Right ventricle myocardium inferior (tissue), 1 donor: ENCODE results near the gene TRAPPC14. TPM values are rescaled to one million over a fixed set of nuclear protein-coding genes. Genes with fewer than 3 reads are reported as not detected.
"Not testable (repeated sequence)": the region's sequence is repeated elsewhere in the genome, so short reads cannot be mapped to it uniquely, and the experiment has no call there.

Source experiments
- ATAC-seq: fragments of 200-7000 bp; cut with Tn5 transposase; one replicate; pipeline ENCODE4 v1.9.1; 2020; ENCODE audit warnings: mild to moderate bottlenecking, moderate library complexity
- DNase-seq: peaks from one replicate; pipeline ENCODE4 v3.0.0; 2021; ENCODE audit errors: missing footprints
- intact Hi-C: fragments of 100-400 bp; cut with DNase I; formaldehyde crosslinking; loops from one replicate; pipeline ENCODE4 v1.11.0; 2022
- total RNA-seq: library from RNA; stranded (reverse); fragmentation: NEBNext Ultra II Directional; extraction: Animal tissue kit (Norgen Biotek cat#: 25700); gene quantifications from one replicate; pipeline ENCODE4 v1.2.1, GENCODE V29; 2021
- donor health status: DM: no; HTN: yes; CAD: no; lungs with severe emphysema.

Gene TRAPPC14
- total RNA-seq, 1 donor from 2014 or later, result 7.1 TPM

DNA sequence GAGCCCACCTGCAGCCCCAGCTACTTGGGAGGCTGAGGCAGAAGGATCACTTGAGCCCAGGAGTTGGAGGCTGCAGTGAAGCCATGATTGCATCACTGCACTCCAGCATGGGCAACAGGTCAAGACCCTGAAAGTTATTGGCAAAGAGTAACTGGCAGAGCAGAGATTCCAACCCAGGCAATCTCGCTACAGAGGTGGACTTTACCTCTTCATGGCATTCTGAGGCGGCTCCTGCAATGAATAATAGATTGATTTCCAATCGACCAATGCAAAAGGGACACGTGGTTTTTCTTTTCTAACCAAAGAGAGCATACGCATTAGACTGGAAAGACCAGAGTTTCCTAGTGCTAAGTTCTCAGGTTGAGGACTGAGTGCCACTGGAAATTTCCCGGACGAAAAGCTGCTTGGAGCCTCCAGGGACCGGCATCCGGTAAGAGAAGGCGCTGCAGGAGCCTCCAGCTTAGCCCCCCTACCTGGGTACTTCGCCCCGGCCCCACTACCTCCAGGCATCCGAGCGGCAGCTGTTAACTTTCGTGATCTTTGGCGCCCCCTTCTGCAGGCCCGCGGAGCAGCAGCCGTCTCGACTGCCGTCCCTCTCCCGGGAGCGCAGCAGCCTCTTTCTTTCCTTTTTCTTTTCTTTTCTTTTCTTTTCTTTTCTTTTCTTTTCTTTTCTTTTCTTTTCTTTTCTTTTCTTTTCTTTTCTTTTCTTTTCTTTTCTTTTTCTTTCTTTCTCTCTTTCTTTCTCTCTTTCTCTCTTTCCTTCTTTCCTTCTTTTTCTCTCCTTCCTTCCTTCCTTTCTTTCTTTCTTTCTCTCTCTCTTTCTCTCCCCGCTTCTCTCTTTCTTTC, 27.7 kb downstream of the TRAPPC14 start:
- intact Hi-C loops, result loop anchor here (5.0 kb wide), 1 partner anchor 219 kb away; no protein-coding TSS in a partner anchor
- ATAC-seq (no peak), DNase-seq (peak; percentile 88)

DNA sequence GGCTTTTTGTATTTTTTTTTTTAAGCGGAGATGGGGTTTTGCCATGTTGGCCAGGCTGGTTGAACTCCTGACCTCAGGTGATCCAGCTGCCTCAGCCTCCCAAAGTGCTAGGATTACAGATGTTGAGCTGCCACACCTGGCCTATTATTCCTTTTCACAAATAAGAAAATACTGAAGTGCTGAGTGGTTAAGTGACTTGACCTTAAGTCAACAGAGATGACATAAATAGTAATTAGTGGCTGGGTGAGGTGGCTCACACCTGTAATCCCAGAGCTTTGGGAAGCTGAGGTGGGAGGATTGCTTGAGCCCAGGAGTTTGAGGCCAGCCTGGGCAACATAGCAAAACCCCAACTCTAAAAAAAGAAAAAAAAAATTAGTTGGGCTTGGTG, 28.3 kb downstream of the TRAPPC14 start:
- DNase-seq, ATAC-seq: not testable (repeated sequence)
- intact Hi-C loops, result loop anchor here (5.0 kb wide), 1 partner anchor 218 kb away; no protein-coding TSS in a partner anchor

DNA sequence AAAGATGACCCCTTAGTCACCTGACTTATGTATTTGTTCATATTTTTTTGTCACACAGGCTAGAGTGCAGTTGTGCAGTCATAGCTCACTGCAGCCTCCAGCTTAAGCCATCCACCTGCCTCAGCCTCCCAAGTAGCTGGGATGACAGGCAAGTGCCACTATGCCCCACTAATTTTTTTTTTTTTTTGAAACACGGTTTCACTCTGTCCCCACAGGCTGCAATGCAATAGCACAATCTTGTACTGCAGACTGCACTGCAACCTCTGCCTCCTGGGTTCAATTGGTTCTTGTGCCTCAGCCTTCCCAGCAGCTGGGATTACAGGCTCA, 29.9 kb downstream of the TRAPPC14 start:
- DNase-seq, result no peak
- intact Hi-C loops, result loop anchor here (5.0 kb wide), 3 partner anchors 36 to 136 kb away; no protein-coding TSS in a partner anchor
- no peak for ATAC-seq

DNA sequence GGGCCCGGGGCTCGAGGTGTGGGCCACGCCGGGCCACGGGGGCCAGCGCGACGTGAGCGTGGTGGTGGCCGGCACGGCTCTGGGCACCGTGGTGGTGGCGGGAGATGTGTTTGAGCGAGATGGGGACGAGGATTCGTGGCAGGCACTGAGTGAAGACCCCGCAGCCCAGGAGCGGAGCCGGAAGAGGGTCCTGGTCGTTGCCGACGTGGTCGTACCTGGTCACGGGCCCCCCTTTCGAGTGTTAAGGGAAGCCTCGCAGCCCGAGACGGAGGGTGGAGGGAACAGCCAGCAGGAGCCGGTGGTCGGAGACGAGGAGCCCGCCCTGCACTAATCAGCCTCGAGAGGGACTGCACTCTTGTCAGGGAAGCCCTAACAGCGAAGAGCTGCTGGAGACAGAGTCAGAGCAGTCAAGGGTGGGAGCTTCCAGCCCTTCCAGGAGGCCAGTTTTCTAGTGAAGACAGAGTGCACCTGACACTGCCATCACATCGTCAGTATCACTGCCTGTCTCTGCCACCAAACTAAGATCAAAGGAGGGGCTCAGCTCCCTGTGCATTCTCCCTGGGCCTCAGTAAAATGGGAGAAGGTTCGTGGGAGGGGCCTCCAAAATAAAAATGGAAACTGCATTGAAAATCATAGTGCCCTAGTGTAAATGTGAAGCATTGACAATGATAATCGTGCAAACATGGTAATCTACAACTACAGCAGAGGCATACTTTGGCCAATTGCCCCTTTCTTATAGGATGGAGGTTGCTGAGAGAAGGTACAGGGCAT, 30.5 kb downstream of the TRAPPC14 start:
- DNase-seq (no peak), ATAC-seq (no peak)
- intact Hi-C loops, result loop anchor here (5.0 kb wide), 3 partner anchors 36 to 136 kb away; no protein-coding TSS in a partner anchor

DNA sequence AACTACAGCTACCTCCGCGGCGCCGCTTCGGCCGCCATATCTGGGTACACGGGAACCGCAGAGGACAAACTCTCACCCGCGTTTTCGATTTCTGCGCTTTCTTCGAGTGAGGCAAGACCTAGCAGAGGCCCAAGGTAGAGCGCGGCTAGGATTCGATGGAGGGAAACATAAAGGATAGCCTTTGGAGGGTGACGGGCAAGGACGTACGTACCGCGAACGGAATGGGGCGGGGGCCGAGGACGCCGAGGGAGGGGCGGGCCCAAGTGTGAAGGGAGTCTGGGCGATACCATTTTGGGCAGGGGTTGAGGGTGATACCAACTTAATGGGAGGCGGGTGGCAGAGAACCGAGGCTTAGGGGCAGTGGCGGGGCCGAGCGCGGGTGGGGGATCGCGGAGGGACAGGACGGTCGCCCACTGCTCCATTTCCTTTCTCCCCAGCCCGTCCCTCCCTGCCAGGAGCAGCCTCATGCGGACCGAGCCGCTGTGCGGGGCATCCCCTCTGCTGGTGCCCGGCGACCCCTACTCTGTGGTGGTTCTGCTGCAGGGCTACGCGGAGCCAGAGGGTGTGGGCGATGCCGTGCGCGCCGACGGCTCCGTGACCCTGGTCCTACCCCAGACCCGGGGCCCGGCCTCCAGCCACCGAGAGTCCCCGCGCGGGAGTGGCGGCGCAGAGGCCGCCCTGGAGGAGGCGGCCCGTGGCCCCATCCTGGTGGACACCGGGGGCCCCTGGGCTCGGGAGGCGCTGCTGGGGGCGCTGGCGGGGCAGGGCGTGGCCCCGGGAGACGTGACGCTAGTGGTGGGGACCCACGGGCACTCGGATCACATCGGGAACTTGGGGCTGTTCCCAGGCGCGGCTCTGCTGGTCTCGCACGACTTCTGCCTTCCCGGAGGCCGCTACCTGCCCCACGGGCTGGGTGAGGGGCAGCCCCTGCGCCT, 31.3 kb downstream of the TRAPPC14 start, which contains the start of gene MBLAC1:
MBLAC1 (plus strand) TSS at position 37 of the 935 bp plus-strand sequence; CDS start at position 466, 429 bp downstream.
- ATAC-seq (peak; percentile 95), DNase-seq (peak; percentile 92)
- intact Hi-C loops, result loop anchor here (5.0 kb wide), 3 partner anchors 35 to 135 kb away; no protein-coding TSS in a partner anchor

DNA sequence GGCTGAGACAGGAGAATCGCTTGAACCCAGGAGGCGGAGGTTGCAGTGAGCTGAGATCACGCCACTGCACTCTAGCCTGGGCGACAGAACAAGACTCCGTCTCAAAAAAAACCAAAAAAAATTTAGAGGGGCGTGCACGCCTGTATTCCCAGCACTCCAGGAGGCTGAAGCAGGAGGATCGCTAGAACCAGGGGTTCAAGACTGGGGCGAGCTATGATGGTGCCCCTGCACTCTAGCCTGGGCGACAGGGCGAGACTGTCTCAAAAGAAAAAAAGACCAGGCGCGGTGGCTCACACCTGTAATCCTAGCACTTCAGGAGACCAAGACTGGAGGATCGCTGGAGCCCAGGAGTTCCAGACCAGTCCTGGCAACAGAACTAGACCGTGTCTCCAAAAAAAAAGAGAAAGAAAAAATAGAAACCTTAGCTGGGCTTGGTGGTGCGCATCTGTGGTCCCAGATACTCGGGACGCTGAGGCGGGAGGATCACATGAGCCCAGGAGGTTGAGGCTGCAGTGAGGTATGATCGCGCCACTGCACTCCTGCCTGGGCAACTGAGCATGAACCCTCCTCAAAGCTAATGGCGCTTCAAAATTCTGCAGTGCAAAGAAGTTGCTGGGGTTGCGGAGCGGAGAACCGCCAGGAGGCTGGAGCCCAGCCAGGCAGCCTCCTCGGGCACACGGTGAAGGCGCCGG, 32.1 kb downstream of the TRAPPC14 start:
- ATAC-seq, result no peak
- intact Hi-C loops, result loop anchor here (5.0 kb wide), 3 partner anchors 34 to 134 kb away; no protein-coding TSS in a partner anchor
- no peak for DNase-seq

DNA sequence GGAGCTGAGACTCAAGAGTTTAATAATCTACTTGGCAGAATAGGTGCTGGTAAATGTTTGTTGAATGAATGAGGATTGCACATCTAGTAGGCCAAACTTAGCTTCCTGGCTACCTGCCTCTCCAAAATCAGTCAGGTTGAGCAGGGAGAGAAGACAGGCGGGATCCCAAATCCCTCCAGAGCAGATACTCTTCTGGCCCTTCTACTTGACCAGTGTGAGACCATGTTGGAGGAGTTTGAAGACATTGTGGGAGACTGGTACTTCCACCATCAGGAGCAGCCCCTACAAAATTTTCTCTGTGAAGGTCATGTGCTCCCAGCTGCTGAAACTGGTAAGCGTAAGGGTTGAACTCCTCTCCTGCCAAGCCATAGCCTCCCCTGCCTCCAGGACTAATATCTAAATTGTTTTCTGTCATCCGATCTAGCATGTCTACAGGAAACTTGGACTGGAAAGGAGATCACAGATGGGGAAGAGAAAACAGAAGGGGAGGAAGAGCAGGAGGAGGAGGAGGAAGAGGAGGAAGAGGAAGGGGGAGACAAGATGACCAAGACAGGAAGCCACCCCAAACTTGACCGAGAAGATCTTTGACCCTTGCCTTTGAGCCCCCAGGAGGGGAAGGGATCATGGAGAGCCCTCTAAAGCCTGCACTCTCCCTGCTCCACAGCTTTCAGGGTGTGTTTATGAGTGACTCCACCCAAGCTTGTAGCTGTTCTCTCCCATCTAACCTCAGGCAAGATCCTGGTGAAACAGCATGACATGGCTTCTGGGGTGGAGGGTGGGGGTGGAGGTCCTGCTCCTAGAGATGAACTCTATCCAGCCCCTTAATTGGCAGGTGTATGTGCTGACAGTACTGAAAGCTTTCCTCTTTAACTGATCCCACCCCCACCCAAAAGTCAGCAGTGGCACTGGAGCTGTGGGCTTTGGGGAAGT, 34.0 kb downstream of the TRAPPC14 start:
- DNase-seq, result no peak
- intact Hi-C loops, result loop anchor here (5.0 kb wide), 3 partner anchors 32 to 132 kb away; no protein-coding TSS in a partner anchor
- ATAC-seq, result no peak

DNA sequence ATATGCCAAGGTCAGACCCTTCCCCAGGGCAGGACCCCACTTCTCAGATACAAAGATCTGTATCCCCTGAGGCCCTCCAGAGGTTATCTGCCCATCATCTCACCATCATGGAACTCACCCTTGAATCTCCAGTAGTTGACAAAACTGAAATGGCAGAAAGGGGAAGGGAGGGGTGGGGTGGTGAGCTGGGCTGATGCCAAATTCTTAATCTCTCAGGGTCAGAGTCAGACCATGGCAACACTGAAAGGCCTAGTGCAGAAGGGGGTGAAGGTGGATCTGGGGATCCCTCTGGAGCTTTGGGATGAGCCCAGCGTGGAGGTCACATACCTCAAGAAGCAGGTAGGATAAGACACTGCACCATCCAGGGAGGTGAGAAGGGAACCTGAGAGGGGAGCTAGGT, 36.0 kb downstream of the TRAPPC14 start:
- intact Hi-C loops, result no loop called here
- ATAC-seq (no peak), DNase-seq (no peak)

DNA sequence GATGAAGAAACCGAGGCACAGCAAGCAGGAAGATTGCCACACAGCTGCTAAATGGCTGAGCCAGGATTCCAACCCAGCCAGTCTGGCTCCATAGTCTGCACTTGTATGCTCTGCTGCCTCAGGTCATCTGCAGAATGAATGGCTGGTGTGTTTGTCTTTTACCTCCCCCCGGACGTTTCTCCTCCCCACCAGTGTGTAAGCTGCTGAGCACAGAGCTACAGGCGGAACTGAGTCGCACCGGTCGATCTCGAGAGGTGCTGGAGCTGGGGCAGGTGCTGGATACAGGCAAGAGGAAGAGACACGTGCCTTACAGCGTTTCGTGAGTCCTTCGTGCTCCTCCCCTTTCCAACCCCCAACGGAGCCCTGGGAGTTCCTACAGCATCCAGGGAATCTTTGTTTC, 36.5 kb downstream of the TRAPPC14 start:
- intact Hi-C loops, result no loop called here
- no peak for DNase-seq
- no peak for ATAC-seq

DNA sequence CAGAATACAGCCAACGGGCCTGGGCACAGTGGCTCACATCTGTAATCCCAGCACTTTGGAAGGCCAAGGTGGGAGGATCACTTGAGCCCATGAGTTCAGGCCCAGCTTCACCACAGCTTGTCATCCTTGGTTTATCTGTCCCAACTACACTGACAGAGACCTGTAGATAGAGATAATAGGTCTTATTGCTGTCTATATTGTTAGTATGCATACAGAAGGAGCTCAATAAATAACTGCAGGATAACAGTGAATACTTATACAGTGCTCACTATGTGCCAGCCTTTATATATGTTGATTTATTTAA, 37.8 kb downstream of the TRAPPC14 start:
- DNase-seq, result no peak
- ATAC-seq, result no peak
- intact Hi-C loops, result no loop called here

DNA sequence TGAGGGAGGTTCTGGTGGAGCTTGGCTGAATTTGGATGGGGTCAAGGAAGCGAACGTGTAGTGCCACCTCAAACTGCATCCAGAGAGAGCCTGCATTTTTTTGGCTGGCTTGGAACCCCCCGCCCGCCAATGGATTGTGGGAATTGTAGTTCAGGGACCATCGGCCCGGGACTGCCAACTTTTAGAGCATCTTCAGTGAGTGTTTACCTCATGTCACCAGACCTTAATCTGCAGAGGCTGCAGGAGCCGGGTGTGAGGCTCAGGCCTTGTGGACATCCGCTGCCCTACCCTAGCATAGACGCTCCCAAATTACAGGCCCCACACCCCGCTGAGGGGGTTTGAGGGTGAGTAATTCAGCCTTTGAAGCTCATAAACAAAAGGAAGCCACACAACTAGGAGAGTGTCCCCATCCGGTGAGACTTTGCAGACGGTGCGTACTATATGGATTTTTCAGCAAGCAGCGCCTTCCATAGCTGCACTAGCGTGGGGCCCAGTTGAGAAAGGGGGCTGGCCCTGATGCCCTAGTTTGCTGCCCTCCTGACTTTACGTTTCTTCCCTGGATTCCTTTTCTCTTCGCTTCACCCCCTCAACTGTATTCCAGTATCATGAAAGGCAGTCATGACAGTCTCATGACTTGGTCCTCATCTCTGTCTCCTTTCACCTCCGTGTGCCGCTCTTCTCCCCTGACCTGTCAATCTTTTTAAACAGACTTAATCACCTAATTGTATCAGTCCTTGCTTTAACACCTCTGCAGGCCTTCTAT, 38.4 kb downstream of the TRAPPC14 start:
- intact Hi-C loops, result loop anchor here (1.0 kb wide), 1 partner anchor 20 kb away; no protein-coding TSS in a partner anchor
- DNase-seq (no peak), ATAC-seq (peak; percentile 67)

DNA sequence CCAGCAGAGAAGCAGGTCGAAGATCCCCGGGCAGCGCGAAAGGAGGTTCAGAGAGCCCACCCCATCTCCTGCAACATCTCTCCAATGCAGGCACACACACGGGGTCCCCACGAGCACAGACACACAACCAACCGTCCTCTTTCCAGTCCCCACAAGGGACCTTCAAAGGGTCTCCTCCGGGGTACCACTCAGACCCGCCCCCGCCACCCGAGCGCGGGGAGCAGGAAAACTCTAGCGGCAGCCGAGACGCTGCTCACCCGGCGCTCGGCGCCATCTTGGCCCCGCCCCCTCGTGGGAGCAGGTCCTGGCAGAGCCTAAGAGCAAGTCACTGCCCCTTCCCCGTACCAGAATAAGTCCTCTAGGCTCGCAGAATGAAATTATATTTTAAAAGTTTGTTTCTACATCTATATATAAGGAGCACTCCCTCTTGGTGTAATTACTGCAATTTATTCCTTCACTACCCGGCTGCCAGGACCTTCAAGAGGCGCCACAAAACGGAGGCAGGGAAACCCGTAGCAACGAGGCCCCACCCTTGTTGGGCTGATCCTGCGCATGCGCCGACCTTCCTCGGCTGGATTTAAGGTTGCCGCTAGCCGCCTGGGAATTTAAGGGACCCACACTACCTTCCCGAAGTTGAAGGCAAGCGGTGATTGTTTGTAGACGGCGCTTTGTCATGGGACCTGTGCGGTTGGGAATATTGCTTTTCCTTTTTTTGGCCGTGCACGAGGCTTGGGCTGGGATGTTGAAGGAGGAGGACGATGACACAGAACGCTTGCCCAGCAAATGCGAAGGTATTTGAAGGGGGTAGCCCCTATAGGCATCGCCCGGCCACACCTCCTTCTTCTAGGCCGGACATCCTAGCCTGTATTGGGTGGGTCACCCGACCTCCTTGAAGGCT, 39.2 kb downstream of the TRAPPC14 start, which contains the start of the genes CNPY4 and TAF6:
CNPY4 (plus strand) TSS at position 563 of the 898 bp plus-strand sequence; CDS start at position 674, 111 bp downstream.
TAF6 (minus strand) TSS at position 287 of the 898 bp plus-strand sequence. CDS start 5,149 bp downstream, outside the sequence.
- DNase-seq, result peak; percentile 97
- ATAC-seq, result peak; percentile 91
- intact Hi-C loops, result loop anchor here (1.0 kb wide), 1 partner anchor 19 kb away; no protein-coding TSS in a partner anchor

DNA sequence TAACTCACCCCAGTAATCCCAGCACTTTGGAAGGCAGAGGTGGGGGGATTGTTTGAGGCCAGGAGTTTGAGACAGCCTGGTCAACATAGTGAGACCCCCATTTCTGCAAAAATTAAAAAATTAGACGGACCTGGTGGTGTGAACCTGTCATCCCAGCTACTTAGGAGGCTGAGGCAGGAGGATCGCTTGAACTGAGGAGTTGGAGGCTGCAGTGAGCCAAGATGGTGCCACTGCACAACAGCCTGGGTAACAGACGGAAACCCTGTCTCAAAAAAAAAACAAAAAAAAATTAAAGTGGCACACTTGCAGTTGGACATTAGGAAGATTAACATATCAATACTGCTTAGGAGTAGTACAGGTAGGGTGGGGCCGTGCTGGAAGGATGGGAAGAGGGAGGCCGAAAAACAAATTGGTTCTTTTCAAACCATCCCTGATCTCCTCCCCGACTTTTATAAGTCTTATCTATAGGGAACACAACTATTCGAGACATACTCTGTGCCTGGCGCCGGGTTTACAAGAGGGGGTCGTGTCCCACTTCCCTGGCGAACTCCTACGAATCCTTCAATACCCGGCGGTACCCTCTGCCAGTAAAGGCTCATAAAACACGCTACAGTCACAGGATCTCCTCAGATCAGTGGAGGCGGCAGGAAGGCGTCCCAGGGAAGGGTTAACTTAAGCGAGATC, 40.0 kb downstream of the TRAPPC14 start:
- intact Hi-C loops, result loop anchor here (1.0 kb wide), 1 partner anchor 18 kb away; no protein-coding TSS in a partner anchor
- no peak for ATAC-seq
- DNase-seq, result no peak

DNA sequence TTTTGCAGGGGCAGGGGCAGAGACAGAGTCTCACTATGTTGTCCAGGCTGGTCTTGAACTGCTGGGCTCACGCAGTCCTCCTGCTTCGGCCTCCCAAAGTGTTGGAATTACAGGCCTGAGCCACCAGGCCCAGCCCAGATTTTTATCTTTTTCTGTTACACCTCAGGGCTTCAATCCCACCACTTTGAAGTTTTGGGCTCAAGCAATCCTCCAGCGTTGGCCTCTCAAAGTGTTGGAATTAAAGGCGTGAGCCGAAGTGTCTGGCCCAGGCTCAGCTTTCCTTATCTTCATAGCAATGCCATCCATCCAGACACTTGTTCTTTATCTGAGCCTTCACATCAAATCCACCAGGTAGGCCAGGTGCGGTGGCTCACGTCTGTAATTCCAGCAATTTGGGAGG, 43.5 kb downstream of the TRAPPC14 start:
- intact Hi-C loops, result no loop called here
- no peak for ATAC-seq
- no peak for DNase-seq
